K562 (cell line): ENCODE results near the gene HDAC3. TPM values are rescaled to one million over a fixed set of nuclear protein-coding genes. Genes with fewer than 3 reads are reported as not detected.
A peak's percentile ranks its signal among the peaks of the same experiment; 100 is the strongest.

Experiments
- ATF3 ChIP-seq, 2 experiments: fragments of 450-650 bp in 1 of 2; sonication (generic) in 1 of 2; formaldehyde crosslinking in 1 of 2; IDR thresholded peaks in 1 of 2; conservative IDR thresholded peaks in 1 of 2; 2 replicates each; pipeline versions ENCODE4 v1.6.1 to v1.8.1; 2016 to 2023; ENCODE audit warnings: mild to moderate bottlenecking in 2 of 2, moderate library complexity in 2 of 2, inconsistent platforms in 1 of 2, missing genetic modification reagents in 1 of 2
- BDP1 ChIP-seq: IDR thresholded peaks from 3 replicates; pipeline ENCODE4 v1.6.1; 2011; ENCODE audit not compliant: insufficient read length, insufficient read depth
- DACH1 ChIP-seq: fragments of 450-650 bp; IDR thresholded peaks from 2 replicates; pipeline ENCODE4 v1.6.1; 2018; ENCODE audit not compliant: partially characterized antibody
- E4F1 ChIP-seq: fragments of 250-450 bp; sonication (Bioruptor Pico); IDR thresholded peaks from 2 replicates; pipeline ENCODE4 v1.5.0; 2021; ENCODE audit warnings: mild to moderate bottlenecking, borderline replicate concordance
- HNRNPUL1 ChIP-seq: fragments of 200-400 bp; formaldehyde crosslinking; IDR thresholded peaks from 2 replicates; pipeline ENCODE4 v1.6.1; 2017; ENCODE audit warnings: low read length
- LEF1 ChIP-seq: fragments of 450-650 bp; IDR thresholded peaks from 2 replicates; pipeline ENCODE4 v1.6.1; 2016; ENCODE audit warnings: mild to moderate bottlenecking
- MAFK ChIP-seq: IDR thresholded peaks from 2 replicates; pipeline ENCODE4 v1.6.1; 2011; ENCODE audit warnings: low read length, improper control_type of control experiment
- MAZ ChIP-seq, 2 experiments: fragments of 450-650 bp in 1 of 2; sonication (generic) in 1 of 2; formaldehyde crosslinking; IDR thresholded peaks in 1 of 2; conservative IDR thresholded peaks in 1 of 2; 2 replicates each; pipeline versions ENCODE4 v1.4.0 to v1.5.0; 2020; ENCODE audit warnings: mild to moderate bottlenecking in 1 of 2, missing genetic modification reagents in 1 of 2
- NCOA1 ChIP-seq: fragments of 450-650 bp; IDR thresholded peaks from 2 replicates; pipeline ENCODE4 v1.6.1; 2016; ENCODE audit warnings: low read depth
- SAP30 ChIP-seq: fragments of 200-600 bp; sonication (generic); IDR thresholded peaks from 2 replicates; pipeline ENCODE4 v1.6.1; 2012; ENCODE audit warnings: borderline replicate concordance, low read depth, mild to moderate bottlenecking, moderate library complexity, low read length, control low read depth, inconsistent platforms; ENCODE audit not compliant: insufficient read depth, poor library complexity, severe bottlenecking
- SP1 ChIP-seq: sonication (generic); formaldehyde crosslinking; IDR thresholded peaks from 2 replicates; pipeline ENCODE4 v1.8.1; 2022; ENCODE audit warnings: mild to moderate bottlenecking, missing genetic modification reagents
- SRSF3 ChIP-seq: fragments of 200-400 bp; formaldehyde crosslinking; IDR thresholded peaks from 2 replicates; pipeline ENCODE4 v1.6.1; 2016; ENCODE audit warnings: mild to moderate bottlenecking, low read length, moderate library complexity; ENCODE audit not compliant: insufficient read depth
- TCF7 ChIP-seq: sonication (generic); IDR thresholded peaks from 2 replicates; pipeline ENCODE4 v1.6.1; 2016; ENCODE audit warnings: antibody characterized with exemption, borderline replicate concordance
- TRIM24 ChIP-seq, 2 experiments: fragments of 450-650 bp; IDR thresholded peaks; 2 replicates each; pipeline ENCODE4 v1.6.1; 2016
- WHSC1 ChIP-seq: IDR thresholded peaks from one replicate; pipeline ENCODE4 v1.6.1; 2012; ENCODE audit warnings: low read length, control low read depth, inconsistent platforms
- ZFPM2 ChIP-seq: fragments of 250-450 bp; sonication (Bioruptor Pico); IDR thresholded peaks from 2 replicates; pipeline ENCODE4 v1.5.1; 2022; ENCODE audit warnings: mild to moderate bottlenecking
- ZNF121 ChIP-seq: sonication (generic); formaldehyde crosslinking; conservative IDR thresholded peaks from 2 replicates; pipeline ENCODE4 v1.8.0; 2022; ENCODE audit warnings: missing genetic modification reagents
- ZNF263 ChIP-seq: sonication (generic); formaldehyde crosslinking; IDR thresholded peaks from 2 replicates; pipeline ENCODE4 v1.8.0; 2022; ENCODE audit warnings: mild to moderate bottlenecking, missing genetic modification reagents, borderline replicate concordance
- ZNF354B ChIP-seq: fragments of 250-450 bp; sonication (Bioruptor Pico); IDR thresholded peaks from 2 replicates; pipeline ENCODE4 v1.4.0; 2020
- ZNF592 ChIP-seq: fragments of 450-650 bp; IDR thresholded peaks from 2 replicates; pipeline ENCODE4 v1.6.1; 2017; ENCODE audit warnings: antibody characterized with exemption, mild to moderate bottlenecking
- polyA plus RNA-seq, 8 experiments: library from polyadenylated mRNA; depleted of rRNA in 4 of 8; stranded (reverse) in 5 of 8; unstranded in 3 of 8; fragments of >200 nt; fragmentation: Nextera tagmentation in 2 of 8; fragmentation: Illumina TruSeq in 1 of 8; extraction: Ambion mirVana in 2 of 8; extraction: Trizol in 1 of 8; gene quantifications; 2 replicates each; pipeline versions ENCODE4 v1.2.1 to v1.2.3, GENCODE V29; 2011 to 2014; ENCODE audit warnings: inconsistent platforms in 1 of 8, missing spikeins in 1 of 8
- total RNA-seq, 7 experiments: library from RNA; depleted of rRNA in 6 of 7; stranded (reverse); fragments of >200 nt in 6 of 7; fragmentation: Illumina TruSeq in 2 of 7; extraction: Trizol in 2 of 7; gene quantifications; 2 replicates each; pipeline versions ENCODE4 v1.2.1 to v1.2.3, GENCODE V29; 2011 to 2021; ENCODE audit warnings: low replicate concordance in 1 of 7

Gene HDAC3
- total and polyA plus RNA-seq, 9 of the 15 experiments (the other 6 are each of a cell fraction or from before 2014, with no cell fraction given) = 89.7 to 191 (median 119) TPM

GRCh38 chr5:141618804-141619554 lies 17.7 kb downstream of the HDAC3 start, which contains the start of gene DIAPH1 (continued):
- TF ChIP-seq ZNF592 (peak; percentile 86), DACH1 (no peak), ZNF354B (no peak), MAFK (no peak; the same call in 1 of the 2 replicates), ZNF121 (CRISPR knock-in tag) (0 out of 2 replicates have a peak, but pooled peaks have one; percentile 15), ZNF263 (peak; percentile 37; the same call in 1 of the 2 replicates), MAZ (CRISPR knock-in tag; conservative IDR thresholded peaks at IDR 0.05 in 1 of 2, IDR thresholded peaks at IDR 0.05 in 1 of 2) (peak; percentile 63 to 98; a peak in 3 of 4 replicates), WHSC1 (no peak), ATF3 (IDR thresholded peaks at IDR 0.05) (no peak), ATF3 (CRISPR knock-in tag; conservative IDR thresholded peaks at IDR 0.05) (peak; percentile 75; the same call in 1 of the 2 replicates), HNRNPUL1 (no peak), BDP1 (no peak), NCOA1 (no peak), TCF7 (0 out of 2 replicates have a peak, but pooled peaks have one; percentile 57), E4F1 (CRISPR knock-in tag) (no peak), SRSF3 (no peak), TRIM24 (IDR thresholded peaks at IDR 0.05) (no peak), SP1 (peak; percentile 99), SAP30 (peak; percentile 40), ZFPM2 (no peak), LEF1 (no peak)
